IPS-NIHi11 (cell line): Measurements from ENCODE around the gene NGRN.

Experiments used
- DNase-seq: peaks from one replicate; pipeline ENCODE4 v3.0.0; 2012; ENCODE audit warnings: mixed read lengths, low spot score

NGRN gene

GRCh38 chr15:90265271-90266060, at the start of gene NGRN:
TSS of gene NGRN (plus strand) at chr15:90265672. CDS start at chr15:90265713, 41 bp downstream.
- peak; percentile 88 for DNase-seq

GRCh38 chr15:90217671-90218394, 47.6 kb upstream of the NGRN start:
- no peak for DNase-seq

GRCh38 chr15:90219421-90220141, 45.9 kb upstream of the NGRN start:
- DNase-seq = peak; percentile 90

GRCh38 chr15:90221246-90221900, 44.1 kb upstream of the NGRN start:
- DNase-seq = peak; percentile 89

GRCh38 chr15:90222547-90222946, 42.9 kb upstream of the NGRN start:
- no peak for DNase-seq

GRCh38 chr15:90223441-90224165, 41.9 kb upstream of the NGRN start:
- no peak for DNase-seq

GRCh38 chr15:90225047-90225446, 40.4 kb upstream of the NGRN start:
- no peak for DNase-seq

- no peak for DNase-seq
Measured at GRCh38 chr15:90225504-90226234, 39.8 kb upstream of the NGRN start.

- no peak for DNase-seq
Measured at GRCh38 chr15:90227336-90227735, 38.1 kb upstream of the NGRN start.

GRCh38 chr15:90227816-90228772, 37.4 kb upstream of the NGRN start:
- DNase-seq = no peak

GRCh38 chr15:90228960-90229359, 36.5 kb upstream of the NGRN start:
- no peak for DNase-seq

GRCh38 chr15:90230071-90230494, 35.4 kb upstream of the NGRN start:
- no peak for DNase-seq

GRCh38 chr15:90230610-90231009, 34.9 kb upstream of the NGRN start:
- no peak for DNase-seq

- no peak for DNase-seq
Measured at GRCh38 chr15:90231028-90232017, 34.1 kb upstream of the NGRN start.

GRCh38 chr15:90232196-90232595, 33.3 kb upstream of the NGRN start:
- DNase-seq = no peak

GRCh38 chr15:90232941-90233386, 32.5 kb upstream of the NGRN start:
- no peak for DNase-seq

GRCh38 chr15:90233387-90234095, 31.9 kb upstream of the NGRN start, which contains the start of gene CIB1:
TSS of gene CIB1 (minus strand) at chr15:90233941. CDS start at chr15:90233885, 56 bp downstream.
- DNase-seq = peak; percentile 99
